PC-9 (cell line): ENCODE results near the gene ETV6. TPM values are rescaled to one million over a fixed set of nuclear protein-coding genes. Genes with fewer than 3 reads are reported as not detected.

Experiments used
- BruUV-seq: library from RNA; stranded (reverse); fragments of 400-500 nt; replicated peaks from 2 replicates; lab custom pipeline; 2021; lab: Mats Ljungman, UMichigan
- CTCF ChIA-PET: fragments of 300-600 bp; sonication (Branson Sonifier 250); formaldehyde crosslinking; loops from one replicate; lab custom pipeline; 2022; ENCODE audit warnings: antibody characterized with exemption; lab: Charles Lee
- POLR2A ChIA-PET: fragments of 300-600 bp; sonication (Branson Sonifier 250); formaldehyde crosslinking; loops from one replicate; lab custom pipeline; 2022; ENCODE audit warnings: antibody characterized with exemption; ENCODE audit not compliant: unreplicated experiment; lab: Charles Lee
- DNase-seq, 2 experiments: peaks; one replicate each; pipeline versions ENCODE4 v3.0.0 to v3.0.0-alpha.2; 2015 to 2022; ENCODE audit warnings: mixed read lengths in 1 of 2
- H2AFZ ChIP-seq: fragments of 200-600 bp; sonication (generic); 2 replicates; pipeline ENCODE4 v1.8.1; 2017; ENCODE audit warnings: antibody characterized with exemption
- H3F3A ChIP-seq: fragments of 200-600 bp; sonication (generic); 2 replicates; pipeline ENCODE4 v1.8.1; 2017; ENCODE audit warnings: antibody characterized with exemption, mild to moderate bottlenecking, low read depth; ENCODE audit not compliant: insufficient read depth
- H3K27ac ChIP-seq: fragments of 200-600 bp; sonication (generic); 2 replicates; pipeline ENCODE4 v1.6.1; 2016; ENCODE audit warnings: mixed run types
- H3K27me3 ChIP-seq: fragments of 200-600 bp; sonication (generic); 2 replicates; pipeline ENCODE4 v1.6.1; 2016; ENCODE audit warnings: low read depth, mixed run types; ENCODE audit not compliant: insufficient read depth
- H3K36me3 ChIP-seq: fragments of 200-600 bp; sonication (generic); 2 replicates; pipeline ENCODE4 v1.6.1; 2016; ENCODE audit warnings: low read depth, mixed run types
- H3K4me1 ChIP-seq: fragments of 200-600 bp; sonication (generic); replicated peaks from 2 replicates; pipeline ENCODE4 v1.6.1; 2016; ENCODE audit warnings: mixed run types; ENCODE audit not compliant: insufficient read depth
- H3K4me2 ChIP-seq: fragments of 200-600 bp; sonication (generic); 2 replicates; pipeline ENCODE4 v1.6.1; 2017; ENCODE audit warnings: mixed run types
- H3K4me3 ChIP-seq: fragments of 200-600 bp; sonication (generic); 2 replicates; pipeline ENCODE4 v1.6.1; 2016; ENCODE audit warnings: mixed run types
- H3K79me2 ChIP-seq: fragments of 200-600 bp; sonication (generic); 2 replicates; pipeline ENCODE4 v1.6.1; 2017; ENCODE audit warnings: low read depth, mixed run types
- H3K9me2 ChIP-seq: fragments of 200-600 bp; sonication (generic); 2 replicates; pipeline ENCODE4 v1.8.1; 2017; ENCODE audit warnings: mild to moderate bottlenecking; ENCODE audit not compliant: insufficient read depth
- H3K9me3 ChIP-seq: fragments of 200-600 bp; sonication (generic); 2 replicates; pipeline ENCODE4 v1.8.1; 2016; ENCODE audit warnings: low read depth; ENCODE audit not compliant: insufficient read depth
- H4K20me1 ChIP-seq: fragments of 200-600 bp; sonication (generic); 2 replicates; pipeline ENCODE4 v1.8.1; 2017; ENCODE audit not compliant: insufficient read depth
- EZH2 ChIP-seq: fragments of 200-600 bp; sonication (generic); IDR thresholded peaks from 2 replicates; pipeline ENCODE4 v1.8.0; 2017; ENCODE audit warnings: antibody characterized with exemption, low read depth
- intact Hi-C: fragments of 100-400 bp; cut with micrococcal nuclease; formaldehyde crosslinking; loops from one replicate; pipeline ENCODE4 v1.10.0; 2022; ENCODE audit not compliant: unreplicated experiment
- total RNA-seq: library from RNA; stranded (reverse); gene quantifications from 2 replicates; pipeline ENCODE4 v1.2.3, GENCODE V29; 2021
- TF ChIP-seq, protein P1 (sequence below): fragments of 200-600 bp; sonication (generic); conservative IDR thresholded peaks from 2 replicates; pipeline ENCODE4 v1.6.1; 2017; ENCODE audit warnings: mixed run types, antibody characterized with exemption, mild to moderate bottlenecking, moderate library complexity

The ETV6 gene
- total RNA-seq, 1 experiment from 2014 or later: 62.8 TPM

DNA sequence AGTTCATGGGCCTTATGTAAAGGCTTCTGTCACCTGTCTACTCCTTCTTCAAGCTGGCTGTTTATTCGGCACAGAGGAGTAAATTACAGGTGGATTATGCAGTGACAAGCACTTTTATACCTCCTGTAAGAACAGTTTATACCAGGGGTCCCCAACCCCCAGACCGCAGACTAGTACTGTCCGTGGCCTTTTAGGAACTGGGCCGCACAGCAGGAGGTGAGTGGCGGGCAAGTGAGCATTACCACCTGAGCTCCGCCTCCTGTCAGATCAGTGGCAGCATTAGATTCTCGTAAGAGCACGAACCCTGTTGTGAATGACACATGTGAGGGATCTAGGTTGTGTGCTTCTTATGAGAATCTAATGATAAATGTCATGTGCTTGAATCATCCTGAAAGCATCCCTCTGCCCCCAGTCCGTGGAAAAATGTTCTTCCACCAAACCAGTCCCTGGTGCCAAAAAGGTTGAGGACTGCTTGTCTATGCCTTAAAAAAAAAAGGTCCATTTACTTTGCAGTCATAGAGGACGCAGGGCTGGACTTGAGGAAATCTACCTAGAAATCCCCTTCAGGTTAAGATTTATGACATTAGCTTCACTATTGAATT, 78.8 kb downstream of the ETV6 start:
- no peak overlapping the region for H3K4me3 ChIP-seq
- H3F3A ChIP-seq: peaks cover 43% of the 10 kb centered on the region
- no peaks in the 10 kb centered on the region for H4K20me1 ChIP-seq
- intact Hi-C loops: no loop called here
- H3K27ac ChIP-seq: peak overlapping the region; percentile 87
- H3K79me2 ChIP-seq: peaks cover 62% of the 10 kb centered on the region
- no TSS peak for BruUV-seq
- ChIA-PET POLR2A (no interaction called here), CTCF (interaction anchor here (0.6 kb wide), 1 partner anchor 802 kb away, joined by 3 read pairs; no protein-coding TSS in a partner anchor)
- TF ChIP-seq, protein P1, sequence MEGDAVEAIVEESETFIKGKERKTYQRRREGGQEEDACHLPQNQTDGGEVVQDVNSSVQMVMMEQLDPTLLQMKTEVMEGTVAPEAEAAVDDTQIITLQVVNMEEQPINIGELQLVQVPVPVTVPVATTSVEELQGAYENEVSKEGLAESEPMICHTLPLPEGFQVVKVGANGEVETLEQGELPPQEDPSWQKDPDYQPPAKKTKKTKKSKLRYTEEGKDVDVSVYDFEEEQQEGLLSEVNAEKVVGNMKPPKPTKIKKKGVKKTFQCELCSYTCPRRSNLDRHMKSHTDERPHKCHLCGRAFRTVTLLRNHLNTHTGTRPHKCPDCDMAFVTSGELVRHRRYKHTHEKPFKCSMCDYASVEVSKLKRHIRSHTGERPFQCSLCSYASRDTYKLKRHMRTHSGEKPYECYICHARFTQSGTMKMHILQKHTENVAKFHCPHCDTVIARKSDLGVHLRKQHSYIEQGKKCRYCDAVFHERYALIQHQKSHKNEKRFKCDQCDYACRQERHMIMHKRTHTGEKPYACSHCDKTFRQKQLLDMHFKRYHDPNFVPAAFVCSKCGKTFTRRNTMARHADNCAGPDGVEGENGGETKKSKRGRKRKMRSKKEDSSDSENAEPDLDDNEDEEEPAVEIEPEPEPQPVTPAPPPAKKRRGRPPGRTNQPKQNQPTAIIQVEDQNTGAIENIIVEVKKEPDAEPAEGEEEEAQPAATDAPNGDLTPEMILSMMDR: no peak
- TF ChIP-seq EZH2: no peak
- no peak overlapping the region for H2AFZ ChIP-seq
- no peaks in the 10 kb centered on the region; the same call in none of the 2 replicates for H3K36me3 ChIP-seq
- H3K4me1 ChIP-seq: peaks cover 44% of the 10 kb centered on the region
- no peaks in the 10 kb centered on the region for H3K9me2 ChIP-seq
- peak overlapping the region; percentile 72 for H3K4me2 ChIP-seq
- H3K9me3 ChIP-seq: no peaks in the 10 kb centered on the region
- H3K27me3 ChIP-seq: no peaks in the 10 kb centered on the region
- DNase-seq: no peak

DNA sequence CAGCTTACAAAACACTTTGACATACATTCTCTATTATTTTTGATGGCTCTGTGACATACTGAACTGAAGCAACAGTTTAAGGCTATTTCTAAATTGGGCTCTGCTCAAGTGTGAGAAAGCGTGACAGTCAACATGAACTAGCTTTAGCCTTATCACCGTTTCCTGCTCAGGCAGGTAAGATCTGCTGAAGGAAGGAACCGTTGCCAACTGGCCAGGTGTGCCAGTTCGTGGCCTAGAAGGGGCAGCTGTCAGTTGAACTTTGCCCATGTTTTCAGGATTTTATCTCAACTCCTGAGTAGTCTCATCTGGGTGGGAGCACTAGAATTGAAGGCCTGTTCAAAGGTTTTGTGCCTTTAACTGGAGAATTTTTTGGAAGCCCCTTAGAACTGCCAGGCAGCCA, 79.5 kb downstream of the ETV6 start:
- Histone ChIP-seq H3K9me2 (no peaks in the 10 kb centered on the region), H3K79me2 (peaks cover 54% of the 10 kb centered on the region), H3F3A (peaks cover 43% of the 10 kb centered on the region), H3K4me3 (no peak overlapping the region; the same call in 1 of the 2 replicates), H3K27me3 (no peaks in the 10 kb centered on the region), H3K27ac (peak overlapping the region; percentile 87), H3K4me2 (peak overlapping the region; percentile 72), H3K36me3 (peaks cover 4% of the 10 kb centered on the region), H4K20me1 (no peaks in the 10 kb centered on the region), H2AFZ (no peak overlapping the region), H3K9me3 (no peaks in the 10 kb centered on the region), H3K4me1 (peaks cover 44% of the 10 kb centered on the region)
- BruUV-seq: no TSS peak
- ChIA-PET CTCF (no interaction called here), POLR2A (interaction anchor here (0.6 kb wide), 1 partner anchor 17 kb away, joined by 5 read pairs; no protein-coding TSS in a partner anchor)
- TF ChIP-seq, protein P1: no peak
- no peak for TF ChIP-seq EZH2
- intact Hi-C loops: no loop called here
- DNase-seq: peak; percentile 56 to 90

DNA sequence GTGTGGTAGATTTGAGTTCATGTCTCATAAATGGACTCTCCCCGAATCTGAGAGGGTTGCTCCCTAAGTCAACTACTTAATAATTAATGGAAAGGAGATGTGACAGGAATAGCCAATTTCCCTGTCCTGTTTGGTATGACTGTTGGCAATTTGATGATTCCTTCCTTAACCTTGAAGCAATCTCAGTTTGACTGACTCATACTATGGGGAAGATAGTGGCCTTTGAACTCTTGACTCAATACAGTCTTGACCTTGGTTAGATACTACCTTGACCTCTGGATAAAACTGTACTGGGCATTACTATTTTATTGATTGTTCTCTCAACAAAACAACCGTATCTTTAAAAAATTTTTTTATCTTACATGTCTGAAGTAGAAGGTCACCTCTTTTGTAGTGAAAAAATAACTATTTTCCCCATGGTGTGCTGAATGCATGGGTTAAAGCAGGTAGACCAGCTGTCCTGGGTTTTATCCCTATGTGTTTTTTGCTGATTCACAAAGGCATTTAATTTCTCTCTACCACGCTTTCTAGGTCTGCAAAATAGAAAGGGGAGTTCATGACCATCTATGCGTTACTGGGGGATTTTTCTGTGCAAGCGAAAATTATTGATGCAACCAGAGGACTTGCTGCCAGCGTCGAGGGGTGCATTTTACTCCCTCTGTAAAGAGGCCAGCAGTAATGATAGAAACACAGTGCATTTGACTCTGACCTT, 80.1 kb downstream of the ETV6 start:
- no peaks in the 10 kb centered on the region for H3K27me3 ChIP-seq
- H3K9me3 ChIP-seq: no peaks in the 10 kb centered on the region
- H3K4me2 ChIP-seq: peak overlapping the region; percentile 72
- H3K27ac ChIP-seq: peak overlapping the region; percentile 87
- DNase-seq: peak in 1 of 2 experiments; percentile 41
- intact Hi-C loops: loop anchor here (1.0 to 10.0 kb wide), 9 partner anchors 67 to 605 kb away; partner anchors contain the start of gene ETV6
- H2AFZ ChIP-seq: no peak overlapping the region
- CTCF ChIA-PET: interaction anchor here (0.6 kb wide), 1 partner anchor 496 kb away, joined by 5 read pairs; no protein-coding TSS in a partner anchor
- POLR2A ChIA-PET: interaction anchor here (0.6 to 1.5 kb wide), 4 partner anchors 16 to 149 kb away, joined by 3 to 14 read pairs (median 4); partner anchors contain the start of gene ETV6
- H3K4me1 ChIP-seq: peaks cover 44% of the 10 kb centered on the region
- H3K4me3 ChIP-seq: no peak overlapping the region; the same call in 1 of the 2 replicates
- TF ChIP-seq, protein P1: no peak
- no peak for TF ChIP-seq EZH2
- no peaks in the 10 kb centered on the region for H4K20me1 ChIP-seq
- BruUV-seq: no TSS peak
- peaks cover 43% of the 10 kb centered on the region for H3F3A ChIP-seq
- H3K9me2 ChIP-seq: no peaks in the 10 kb centered on the region
- peaks cover 53% of the 10 kb centered on the region for H3K79me2 ChIP-seq
- H3K36me3 ChIP-seq: peaks cover 4% of the 10 kb centered on the region
